ENCODE results near the gene CDCA3. TPM values are rescaled to one million over a fixed set of nuclear protein-coding genes. Genes with fewer than 3 reads are reported as not detected.

Gene CDCA3
- total and polyA plus RNA-seq, 2 of the 13 experiments (the other 11 are each of a cell fraction or from before 2014, with no cell fraction given) = 32.7 to 56.5 TPM

GRCh38 chr12:6890789-6891645, 39.9 kb upstream of the CDCA3 start (continued):
- TF ChIP-seq ZNF609 (CRISPR knock-in tag; IDR thresholded peaks at IDR 0.05; ENCODE audit: borderline replicate concordance) = peak; percentile 63; the same call in 1 of the 2 replicates
- no peak; the same call in 1 of the 2 replicates for TF ChIP-seq RNF2 (conservative IDR thresholded peaks at IDR 0.05; ENCODE audit: low read depth)
- peak; percentile 43; the same call in 1 of the 2 replicates for TF ChIP-seq THRA (CRISPR knock-in tag; IDR thresholded peaks at IDR 0.05; ENCODE audit: borderline replicate concordance)
- TF ChIP-seq FOSL2 (CRISPR knock-in tag; IDR thresholded peaks at IDR 0.05) = peak; percentile 70
- TF ChIP-seq TRAFD1 (CRISPR knock-in tag; IDR thresholded peaks at IDR 0.05; ENCODE audit: borderline replicate concordance) = no peak
- TF ChIP-seq BRCA1 (CRISPR knock-in tag; IDR thresholded peaks at IDR 0.05) = 0 out of 2 replicates have a peak, but pooled peaks have one; percentile 37
- no peak for TF ChIP-seq HNRNPL (IDR thresholded peaks at IDR 0.05; ENCODE audit: low read depth, low read length)
- no peak for TF ChIP-seq ZNF564 (CRISPR knock-in tag; IDR thresholded peaks at IDR 0.05)
- TF ChIP-seq PHF20 (CRISPR knock-in tag; IDR thresholded peaks at IDR 0.05) = 0 out of 2 replicates have a peak, but pooled peaks have one; percentile 51
- TF ChIP-seq MATR3 (CRISPR knock-in tag; IDR thresholded peaks at IDR 0.05) = no peak
- peak; percentile 98 for TF ChIP-seq NFE2L2 (IDR thresholded peaks at IDR 0.05; ENCODE audit: low read length)
- no peak for TF ChIP-seq ZSCAN20 (CRISPR knock-in tag; IDR thresholded peaks at IDR 0.05; ENCODE audit: borderline replicate concordance)
- no peak for TF ChIP-seq NR1H2 (CRISPR knock-in tag; IDR thresholded peaks at IDR 0.05; ENCODE audit: borderline replicate concordance, low read depth)
- no peak for TF ChIP-seq CREBL2 (CRISPR knock-in tag; IDR thresholded peaks at IDR 0.05; ENCODE audit: borderline replicate concordance)
- peak; percentile 72 for TF ChIP-seq ZNF639 (CRISPR knock-in tag; conservative IDR thresholded peaks at IDR 0.05)
- TF ChIP-seq GABPB1 (CRISPR knock-in tag; IDR thresholded peaks at IDR 0.05) = peak; percentile 85
- no peak for TF ChIP-seq ZNF263 (CRISPR knock-in tag; IDR thresholded peaks at IDR 0.05)
- TF ChIP-seq ZNF766 (CRISPR knock-in tag; IDR thresholded peaks at IDR 0.05; ENCODE audit: borderline replicate concordance) = peak; percentile 68
- no peak for TF ChIP-seq ZNF460 (CRISPR knock-in tag; IDR thresholded peaks at IDR 0.05; ENCODE audit: borderline replicate concordance)

All from HepG2 (cell line).